Breast epithelium (tissue), 3 donors: Measurements from ENCODE around the gene TCFL5.

Experiments used
- CTCF ChIP-seq, 3 donors: fragments of 450-650 bp; IDR thresholded peaks; one replicate each; pipeline ENCODE4 v1.5.1; 2016 to 2017; ENCODE audit warnings: antibody characterized with exemption in 3 of 3, mild to moderate bottlenecking in 3 of 3, moderate library complexity in 3 of 3
- POLR2AphosphoS5 ChIP-seq, 3 donors: sonication (generic); formaldehyde crosslinking; IDR thresholded peaks; one replicate each; pipeline ENCODE4 v1.6.1; 2017; ENCODE audit warnings: antibody characterized with exemption in 3 of 3

GRCh38 chr20:62888406-62888805 lies 26.8 kb upstream of the TCFL5 start:
- TF ChIP-seq CTCF (IDR thresholded peaks at IDR 0.05): no peak
- no peak for TF ChIP-seq POLR2AphosphoS5 (IDR thresholded peaks at IDR 0.05)
